ENCODE results near the gene LRP1B.
"Not testable (repeated sequence)": the region's sequence is repeated elsewhere in the genome, so short reads cannot be mapped to it uniquely, and the experiment has no call there.

Gene LRP1B

DNA sequence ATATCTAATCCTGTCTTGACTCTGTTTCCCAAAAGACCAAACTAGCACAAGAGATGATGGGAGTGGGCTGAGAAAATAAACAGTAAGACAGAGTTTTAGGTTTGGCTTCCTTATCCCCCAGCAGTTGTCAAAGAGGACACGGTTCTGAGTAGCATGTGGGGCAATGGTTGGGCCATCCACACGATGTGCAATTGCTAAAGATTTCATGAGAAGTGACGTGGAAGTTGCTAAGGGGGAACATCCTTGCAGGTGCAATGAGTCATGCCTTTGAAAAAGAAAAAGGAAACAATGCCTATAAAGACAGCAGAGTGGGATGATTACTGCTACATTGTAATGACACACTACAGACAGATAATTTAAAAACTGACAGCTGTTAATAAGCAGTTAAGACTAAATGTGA, 1395.8 kb downstream of the LRP1B start:
- no peak for DNase-seq

GRCh38 chr2:140718999-140719398, 1411.8 kb downstream of the LRP1B start:
- DNase-seq = no peak

- DNase-seq = no peak
Measured at GRCh38 chr2:140717481-140717880, 1413.3 kb downstream of the LRP1B start.

DNA sequence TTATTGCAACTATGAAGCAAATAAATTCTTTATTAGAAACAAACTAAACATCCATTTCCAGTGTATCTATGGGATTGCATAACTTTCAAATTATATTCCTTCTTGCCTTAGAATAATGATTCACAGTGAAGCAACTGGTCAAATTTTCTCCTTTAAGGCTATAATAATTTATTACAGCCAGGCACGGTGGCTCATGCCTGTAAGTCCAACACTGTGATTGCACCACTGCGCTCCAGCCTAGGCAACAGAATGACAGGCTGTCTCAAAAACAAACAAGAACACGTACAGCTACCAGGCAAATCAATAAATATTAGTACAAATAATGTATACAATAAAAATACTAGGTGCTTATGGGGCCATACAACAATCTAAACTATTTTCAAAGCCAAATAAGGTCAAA, 1416.2 kb downstream of the LRP1B start:
- DNase-seq = no peak

DNA sequence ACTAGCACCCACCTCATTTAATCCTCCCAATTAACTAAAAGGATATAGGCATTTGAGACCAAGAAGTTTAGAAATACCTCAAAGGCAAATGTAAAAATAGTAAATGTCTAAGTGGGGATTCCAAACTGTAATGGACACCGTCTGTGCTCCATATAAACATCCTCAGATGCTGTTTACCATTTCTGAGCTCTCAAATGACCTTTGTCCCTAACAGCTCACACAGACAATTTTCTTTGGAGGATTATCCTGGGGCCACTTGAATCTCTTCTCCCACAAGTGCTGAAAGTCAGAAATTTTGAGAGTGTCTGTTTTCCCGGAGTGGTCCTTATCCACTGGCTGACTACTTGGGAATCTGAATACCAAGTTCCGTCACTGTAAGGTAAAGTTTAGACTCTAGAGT, 1418.9 kb downstream of the LRP1B start:
- DNase-seq = no peak

- DNase-seq = no peak
Measured at GRCh38 chr2:140701726-140702125, 1429.1 kb downstream of the LRP1B start.

DNA sequence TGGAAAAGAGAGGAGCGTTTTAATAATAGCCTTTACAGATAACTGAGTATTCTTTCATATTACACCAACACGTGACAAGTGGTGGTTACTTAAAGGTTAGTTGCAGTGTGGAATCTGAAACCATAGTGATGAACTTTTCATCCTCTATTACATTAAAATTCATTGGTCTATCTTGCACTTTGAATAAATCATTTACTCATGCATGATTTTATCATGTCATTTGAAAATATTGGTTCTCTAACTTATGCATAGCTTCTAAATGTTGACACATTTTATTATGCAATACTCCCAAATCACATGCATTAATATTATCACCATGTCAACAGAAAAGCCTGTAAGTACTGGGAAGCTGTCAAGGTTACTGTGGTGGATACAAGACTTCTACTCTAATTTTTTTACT, 1432.2 kb downstream of the LRP1B start:
- DNase-seq = no peak

- DNase-seq = no peak
Measured at GRCh38 chr2:140696449-140696848, 1434.4 kb downstream of the LRP1B start.

DNA sequence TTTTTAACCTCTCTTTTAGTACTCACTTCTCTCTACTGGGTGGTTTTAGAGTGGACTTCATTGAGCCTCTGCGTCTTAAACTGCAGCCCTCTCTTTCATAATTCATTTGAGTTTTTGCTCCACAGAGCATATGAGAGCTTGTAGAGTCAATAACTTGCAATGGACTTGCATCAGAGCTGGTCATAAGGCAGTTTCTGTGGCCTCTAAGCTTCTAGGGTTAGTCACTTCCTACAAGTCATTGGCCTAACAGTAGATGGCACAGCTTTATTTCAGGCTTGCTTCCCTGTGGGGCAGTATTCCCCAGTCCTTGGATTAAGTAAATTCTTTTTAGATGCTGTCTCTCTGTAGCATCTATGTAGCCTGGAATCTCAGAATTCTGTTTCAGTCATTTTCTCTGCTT, 1435.7 kb downstream of the LRP1B start:
- DNase-seq = no peak

- DNase-seq = no peak
Measured at GRCh38 chr2:140687825-140688224, 1443.0 kb downstream of the LRP1B start.

DNA sequence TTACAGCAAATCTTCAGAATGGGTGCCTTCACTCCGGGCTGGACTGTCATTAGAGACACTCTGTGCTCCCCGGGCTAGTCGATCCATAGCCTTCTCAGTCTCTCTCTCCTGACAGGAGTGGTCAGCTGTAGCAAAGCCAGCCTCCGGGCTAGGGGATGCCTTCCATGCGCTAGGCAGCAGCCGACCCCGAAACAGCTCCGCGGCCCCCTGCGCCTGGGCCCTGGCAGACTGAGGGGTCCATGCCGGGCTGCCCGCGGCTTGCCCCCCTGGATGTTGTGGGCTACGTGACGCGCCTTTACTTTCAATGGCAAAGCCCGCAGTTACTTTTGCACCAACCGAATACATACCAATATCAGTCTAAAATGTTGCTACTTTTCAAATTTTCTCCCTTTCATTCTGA, 1447.2 kb downstream of the LRP1B start:
- no peak for DNase-seq

DNA sequence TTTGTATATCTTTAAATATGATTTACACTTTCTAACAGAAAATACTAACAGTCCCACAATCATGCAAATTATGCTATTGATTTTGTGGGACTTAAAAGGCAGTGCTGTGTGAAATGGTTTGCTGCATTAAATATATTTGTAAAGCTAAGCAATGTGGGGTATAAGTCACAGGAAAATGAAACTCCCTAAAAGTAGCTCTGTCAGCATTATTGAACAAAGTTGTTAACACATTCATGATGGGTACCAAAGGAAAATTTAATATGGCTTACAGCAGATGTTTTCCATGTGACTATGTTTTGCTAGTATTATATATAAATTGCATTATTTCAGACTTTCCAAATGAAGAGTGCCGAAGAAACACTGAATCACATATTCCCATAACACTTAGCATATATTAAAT, 1450.0 kb downstream of the LRP1B start:
- no peak for DNase-seq

DNA sequence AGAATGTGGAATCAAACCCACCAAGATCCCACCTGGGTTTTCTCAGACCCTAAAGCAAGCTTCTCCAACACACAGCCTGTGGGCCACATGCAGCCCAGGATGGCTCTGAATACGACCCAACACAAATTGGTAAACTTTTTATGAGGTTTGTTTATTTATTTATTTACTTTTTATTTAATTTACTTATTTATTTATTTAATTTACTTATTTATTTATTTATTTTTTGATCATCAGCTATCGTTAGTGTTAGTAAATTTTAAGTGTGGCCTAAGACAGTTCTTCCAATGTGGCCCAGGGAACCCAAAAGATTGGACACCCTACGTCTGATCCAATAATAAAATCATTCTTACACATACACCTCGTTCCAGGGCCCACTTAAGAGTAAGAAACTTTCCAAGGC, 1451.1 kb downstream of the LRP1B start:
- no peak for DNase-seq

- DNase-seq = no peak
Measured at GRCh38 chr2:140669911-140670310, 1460.9 kb downstream of the LRP1B start.

- DNase-seq = no peak
Measured at GRCh38 chr2:140667203-140667602, 1463.6 kb downstream of the LRP1B start.

- DNase-seq = no peak
Measured at GRCh38 chr2:140662504-140662903, 1468.3 kb downstream of the LRP1B start.

DNA sequence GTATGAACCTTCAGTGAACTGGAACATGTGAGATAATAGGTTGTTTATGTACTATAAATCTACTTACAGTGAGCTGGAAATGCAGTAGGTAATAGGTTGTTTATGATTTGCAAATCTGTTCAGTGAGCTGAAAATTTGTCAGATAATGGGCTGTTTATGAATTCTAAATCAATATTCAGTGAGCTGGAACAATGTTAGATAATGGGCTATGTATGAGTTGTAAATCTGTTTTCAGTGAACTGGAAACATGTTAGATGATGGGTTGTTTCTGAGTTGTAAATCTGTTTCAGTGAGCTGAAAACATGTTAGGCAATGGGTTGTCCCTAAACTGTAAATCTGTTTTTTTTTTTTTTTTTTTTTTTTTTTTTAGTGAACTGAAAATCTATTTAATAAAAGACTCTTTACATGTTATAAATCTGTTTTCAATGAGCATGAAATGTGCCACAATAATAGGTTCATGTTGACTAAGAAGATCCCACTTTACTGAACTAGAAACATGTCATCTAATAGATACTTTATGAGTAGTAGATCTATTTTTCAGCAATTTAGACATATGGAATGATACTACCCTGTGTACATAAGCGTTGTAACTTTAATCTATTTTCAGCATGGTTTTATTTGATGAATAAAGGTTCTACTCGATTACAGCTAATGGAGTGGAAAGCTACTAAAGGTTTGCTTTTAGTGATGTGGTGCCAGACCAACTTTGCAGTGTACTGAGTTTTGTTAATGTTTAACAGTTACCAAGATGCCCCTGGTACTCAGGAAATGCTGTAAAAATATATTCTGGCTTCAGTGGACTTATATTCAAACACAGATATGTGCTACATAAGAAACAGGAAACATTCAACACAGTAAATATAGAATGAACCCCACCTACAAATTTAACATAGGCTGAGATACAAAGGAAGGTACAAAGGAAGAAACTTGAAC, 1471.8 kb downstream of the LRP1B start:
- DNase-seq = no peak

- no peak for DNase-seq
Measured at GRCh38 chr2:140657657-140658056, 1473.2 kb downstream of the LRP1B start.

- no peak for DNase-seq
Measured at GRCh38 chr2:140654565-140654964, 1476.3 kb downstream of the LRP1B start.

- no peak for DNase-seq
Measured at GRCh38 chr2:140650825-140651224, 1480.0 kb downstream of the LRP1B start.

- DNase-seq = not testable (repeated sequence)
Measured at GRCh38 chr2:140650134-140650533, 1480.7 kb downstream of the LRP1B start.

DNA sequence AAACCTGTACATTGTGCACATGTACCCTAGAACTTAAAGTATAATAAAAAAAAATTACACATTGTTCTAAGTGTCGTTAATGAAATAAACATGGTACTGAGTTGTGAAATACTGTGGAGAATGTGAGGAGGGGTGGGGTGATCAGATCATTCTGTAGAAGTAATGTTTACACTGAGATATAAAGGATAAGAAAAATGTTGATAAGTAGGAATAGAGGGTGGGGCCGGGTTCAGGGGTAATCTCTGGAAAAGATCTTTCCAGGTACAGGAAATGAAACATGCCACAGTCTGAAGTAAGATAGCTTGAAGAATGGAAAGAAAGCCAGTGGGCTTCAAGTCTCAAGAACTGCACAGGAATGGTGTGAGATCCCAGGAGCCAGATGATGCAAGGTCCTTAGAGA, 1482.4 kb downstream of the LRP1B start:
- no peak for DNase-seq

GRCh38 chr2:140643761-140644187, 1487.0 kb downstream of the LRP1B start:
- DNase-seq = no peak

GRCh38 chr2:140641163-140641562, 1489.7 kb downstream of the LRP1B start:
- DNase-seq = no peak

GRCh38 chr2:140639628-140640027, 1491.2 kb downstream of the LRP1B start:
- DNase-seq = no peak
